Retinal pigment epithelial cell (primary cell): ENCODE measurements around the gene MYZAP.

Experiments used
- DNase-seq: peaks from one replicate; pipeline ENCODE4 v3.0.0-alpha.2; 2010; ENCODE audit warnings: low read depth
- H3K4me3 ChIP-seq: 2 replicates; pipeline ENCODE4 v1.5.1; 2011; ENCODE audit warnings: mild to moderate bottlenecking, low read length, control low read depth, moderate library complexity
- CTCF ChIP-seq: conservative IDR thresholded peaks from 2 replicates; pipeline ENCODE4 v1.5.1; 2011; ENCODE audit warnings: low read depth, low read length, control low read depth, inconsistent platforms

The MYZAP gene, protein sequence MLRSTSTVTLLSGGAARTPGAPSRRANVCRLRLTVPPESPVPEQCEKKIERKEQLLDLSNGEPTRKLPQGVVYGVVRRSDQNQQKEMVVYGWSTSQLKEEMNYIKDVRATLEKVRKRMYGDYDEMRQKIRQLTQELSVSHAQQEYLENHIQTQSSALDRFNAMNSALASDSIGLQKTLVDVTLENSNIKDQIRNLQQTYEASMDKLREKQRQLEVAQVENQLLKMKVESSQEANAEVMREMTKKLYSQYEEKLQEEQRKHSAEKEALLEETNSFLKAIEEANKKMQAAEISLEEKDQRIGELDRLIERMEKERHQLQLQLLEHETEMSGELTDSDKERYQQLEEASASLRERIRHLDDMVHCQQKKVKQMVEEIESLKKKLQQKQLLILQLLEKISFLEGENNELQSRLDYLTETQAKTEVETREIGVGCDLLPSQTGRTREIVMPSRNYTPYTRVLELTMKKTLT

DNA sequence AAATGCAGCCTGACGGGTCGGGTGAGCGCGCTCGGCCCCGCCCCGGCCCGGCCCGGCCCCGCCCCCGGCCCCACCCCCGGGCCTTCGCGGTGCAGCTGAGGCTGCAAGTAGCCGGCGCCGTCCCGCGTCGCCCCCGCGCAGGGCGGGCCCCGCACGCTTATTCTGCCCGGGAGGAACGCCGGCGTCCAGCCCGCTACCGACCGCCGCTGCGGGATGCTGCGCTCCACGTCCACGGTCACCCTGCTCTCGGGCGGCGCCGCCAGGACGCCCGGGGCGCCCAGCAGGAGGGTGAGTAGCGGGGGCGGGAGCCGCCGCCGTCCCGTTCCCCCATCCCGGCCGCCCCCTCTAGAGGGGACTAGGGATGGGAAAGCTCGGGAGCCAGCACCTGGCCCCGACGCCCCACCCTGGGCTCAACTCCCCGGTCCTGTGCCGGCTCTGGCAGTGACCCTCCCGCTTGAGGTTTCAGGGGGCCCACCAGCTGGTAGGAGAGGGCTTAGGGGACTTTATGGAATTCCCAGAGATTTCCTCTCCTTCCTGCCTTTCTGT, at the start of gene MYZAP:
TSS of gene MYZAP (plus strand) at position 83 of the 546 bp plus-strand sequence. CDS start at position 214, 131 bp downstream.
- no peak for DNase-seq

GRCh38 chr15:57542505-57542817, 49.2 kb upstream of the MYZAP start:
- TF ChIP-seq CTCF: no peak
- no peak for DNase-seq
- no peak overlapping the region for H3K4me3 ChIP-seq

More for the DNA sequence above, at the start of gene MYZAP:
- no peak for TF ChIP-seq CTCF
- peak within 1 kb of the TSS; percentile 53 for H3K4me3 ChIP-seq

DNA sequence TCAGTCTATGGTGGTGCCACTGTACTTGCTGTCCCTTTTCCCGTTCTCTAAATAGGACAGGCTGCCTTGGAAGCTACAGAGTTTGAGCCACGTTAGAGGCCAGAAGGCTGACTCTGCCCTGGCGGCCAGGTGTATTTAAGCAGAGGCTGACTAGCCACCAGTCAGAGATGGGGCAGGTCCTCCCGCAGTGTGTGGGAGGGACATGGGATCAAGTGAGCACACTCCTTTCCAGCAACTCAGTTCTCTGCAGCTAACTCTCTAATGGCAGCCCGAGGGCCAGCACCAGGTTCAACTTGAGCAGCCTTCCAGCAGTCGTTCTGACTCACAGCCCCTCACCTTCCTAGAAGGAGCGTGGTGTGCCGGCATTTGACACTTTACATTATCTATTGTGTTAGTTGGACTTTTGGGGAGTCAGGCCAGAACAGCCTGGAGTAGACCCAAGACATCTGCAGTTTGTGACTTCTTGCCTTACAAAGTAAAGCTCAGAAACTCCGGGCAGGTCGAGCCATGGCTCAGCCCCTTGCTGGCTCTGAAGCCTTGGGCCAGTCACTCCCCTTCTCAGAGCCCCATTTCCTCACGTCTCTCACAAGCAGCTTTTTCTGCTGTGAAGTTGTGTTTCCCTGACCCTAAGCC, 46.7 kb upstream of the MYZAP start:
- no peak overlapping the region for H3K4me3 ChIP-seq

DNA sequence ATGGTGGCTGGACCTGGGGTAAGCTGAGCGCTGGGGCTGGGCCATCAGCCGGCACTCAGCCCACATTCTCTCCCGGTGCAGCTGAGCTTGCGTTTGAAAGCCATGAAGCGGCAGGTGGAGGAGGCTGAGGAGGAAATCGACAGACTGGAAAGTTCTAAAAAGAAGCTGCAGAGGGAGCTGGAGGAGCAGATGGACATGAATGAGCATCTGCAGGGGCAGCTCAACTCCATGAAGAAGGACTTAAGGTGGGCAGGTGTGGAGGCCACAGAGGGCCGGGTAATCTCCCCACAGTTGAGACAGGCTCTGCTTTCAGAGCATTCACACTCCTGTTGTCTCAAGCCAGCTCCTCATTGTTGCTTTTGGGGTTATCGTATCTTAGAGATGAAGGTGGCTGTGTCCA, 45.7 kb upstream of the MYZAP start:
- H3K4me3 ChIP-seq: no peak overlapping the region
- no peak for DNase-seq
- no peak for TF ChIP-seq CTCF

More for the DNA sequence above, 46.7 kb upstream of the MYZAP start:
- DNase-seq: no peak
- TF ChIP-seq CTCF: no peak

- H3K4me3 ChIP-seq: no peak overlapping the region
- no peak for DNase-seq
- TF ChIP-seq CTCF: no peak
Measured at GRCh38 chr15:57547243-57547755, 44.4 kb upstream of the MYZAP start.

GRCh38 chr15:57548351-57548750, 43.4 kb upstream of the MYZAP start:
- no peak for DNase-seq
- H3K4me3 ChIP-seq: no peak overlapping the region
- no peak for TF ChIP-seq CTCF
